ENCODE measurements around the gene RPL22. TPM values are rescaled to one million over a fixed set of nuclear protein-coding genes. Genes with fewer than 3 reads are reported as not detected.

Gene RPL22
- total RNA-seq, 6 experiments from 2014 or later = 233 to 341 (median 324) TPM

- no peak for DNase-seq
- TF ChIP-seq CTCF (IDR thresholded peaks at IDR 0.05) = no peak
- Mint-ChIP-seq H3K9me3 (no peaks in the 10 kb centered on the region), H3K4me1 (ENCODE audit: low read depth) (peaks cover 12% of the 10 kb centered on the region), H3K4me3 (no peak overlapping the region), H3K27ac (no peak overlapping the region), H3K36me3 (ENCODE audit: low read depth) (no peaks in the 10 kb centered on the region), H3K27me3 (ENCODE audit: insufficient read depth) (peaks cover 24% of the 10 kb centered on the region)
These were observed 42.7 kb upstream of the RPL22 start for GRCh38 chr1:6241887-6242740.

GRCh38 chr1:6241107-6241886 lies 41.9 kb upstream of the RPL22 start:
- Mint-ChIP-seq H3K36me3 (ENCODE audit: low read depth) (no peaks in the 10 kb centered on the region), H3K4me3 (no peak overlapping the region), H3K27ac (no peak overlapping the region), H3K4me1 (ENCODE audit: low read depth) (peaks cover 6% of the 10 kb centered on the region), H3K27me3 (ENCODE audit: insufficient read depth) (peaks cover 20% of the 10 kb centered on the region), H3K9me3 (no peaks in the 10 kb centered on the region)
- no peak for DNase-seq
- TF ChIP-seq CTCF (IDR thresholded peaks at IDR 0.05) = no peak

- TF ChIP-seq CTCF (IDR thresholded peaks at IDR 0.05) = no peak
- Mint-ChIP-seq H3K27ac (no peak overlapping the region), H3K4me3 (no peak overlapping the region), H3K27me3 (ENCODE audit: insufficient read depth) (peaks cover 20% of the 10 kb centered on the region), H3K9me3 (no peaks in the 10 kb centered on the region), H3K4me1 (ENCODE audit: low read depth) (0 out of 2 replicates have a peak, but pooled peaks cover 5% of the 10 kb centered on the region), H3K36me3 (ENCODE audit: low read depth) (no peaks in the 10 kb centered on the region)
- peak; percentile 66 for DNase-seq
These were observed 40.8 kb upstream of the RPL22 start for GRCh38 chr1:6239950-6240768.

GRCh38 chr1:6239213-6239752 lies 39.9 kb upstream of the RPL22 start:
- Mint-ChIP-seq H3K27me3 (ENCODE audit: insufficient read depth) (peaks cover 17% of the 10 kb centered on the region), H3K4me3 (no peak overlapping the region), H3K36me3 (ENCODE audit: low read depth) (no peaks in the 10 kb centered on the region), H3K4me1 (ENCODE audit: low read depth) (peaks cover 13% of the 10 kb centered on the region), H3K27ac (no peak overlapping the region), H3K9me3 (no peaks in the 10 kb centered on the region)
- TF ChIP-seq CTCF (IDR thresholded peaks at IDR 0.05) = no peak
- no peak for DNase-seq

- peaks cover 11% of the 10 kb centered on the region for H3K27me3 Mint-ChIP-seq (ENCODE audit: insufficient read depth)
- TF ChIP-seq CTCF (IDR thresholded peaks at IDR 0.05) = no peak
- peaks cover 11% of the 10 kb centered on the region; the same call in 1 of the 2 replicates for H3K36me3 Mint-ChIP-seq (ENCODE audit: low read depth)
- H3K4me3 Mint-ChIP-seq = no peak overlapping the region
- DNase-seq = no peak
- no peaks in the 10 kb centered on the region for H3K9me3 Mint-ChIP-seq
- no peak overlapping the region for H3K27ac Mint-ChIP-seq
- H3K4me1 Mint-ChIP-seq (ENCODE audit: low read depth) = peaks cover 26% of the 10 kb centered on the region
These were observed 37.7 kb upstream of the RPL22 start for GRCh38 chr1:6237093-6237492.
